ENCODE measurements around the gene TADA3. TPM values are rescaled to one million over a fixed set of nuclear protein-coding genes. Genes with fewer than 3 reads are reported as not detected.
A peak's percentile ranks its signal among the peaks of the same experiment; 100 is the strongest.

Gene TADA3
- total RNA-seq, 1 donor from 2014 or later: 45.3 TPM

DNA sequence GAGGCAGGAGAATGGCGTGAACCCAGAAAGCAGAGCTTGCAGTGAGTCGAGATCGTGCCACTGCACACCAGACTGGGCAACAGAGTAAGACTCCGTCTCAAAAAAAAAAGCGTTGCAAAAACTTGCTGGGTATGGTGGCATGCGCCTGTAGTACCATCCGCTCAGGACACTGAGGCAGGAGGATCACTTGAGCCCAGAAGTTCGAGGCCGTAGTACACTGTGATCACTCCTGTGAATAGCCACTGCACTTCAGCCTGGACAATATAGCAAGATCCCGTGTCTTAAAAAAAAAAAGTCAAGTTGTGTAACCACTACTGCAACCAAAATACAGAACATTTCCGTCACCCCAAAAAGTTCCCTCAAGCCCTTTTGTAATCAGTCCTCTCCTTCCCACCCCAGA lies 2.1 kb upstream of the TADA3 start:
- H3K36me3 ChIP-seq: peaks cover 59% of the 10 kb centered on the region
- peaks cover 61% of the 10 kb centered on the region for H3K4me1 ChIP-seq
- intact Hi-C loops (cut with micrococcal nuclease): no loop called here
- TF ChIP-seq, protein P1, sequence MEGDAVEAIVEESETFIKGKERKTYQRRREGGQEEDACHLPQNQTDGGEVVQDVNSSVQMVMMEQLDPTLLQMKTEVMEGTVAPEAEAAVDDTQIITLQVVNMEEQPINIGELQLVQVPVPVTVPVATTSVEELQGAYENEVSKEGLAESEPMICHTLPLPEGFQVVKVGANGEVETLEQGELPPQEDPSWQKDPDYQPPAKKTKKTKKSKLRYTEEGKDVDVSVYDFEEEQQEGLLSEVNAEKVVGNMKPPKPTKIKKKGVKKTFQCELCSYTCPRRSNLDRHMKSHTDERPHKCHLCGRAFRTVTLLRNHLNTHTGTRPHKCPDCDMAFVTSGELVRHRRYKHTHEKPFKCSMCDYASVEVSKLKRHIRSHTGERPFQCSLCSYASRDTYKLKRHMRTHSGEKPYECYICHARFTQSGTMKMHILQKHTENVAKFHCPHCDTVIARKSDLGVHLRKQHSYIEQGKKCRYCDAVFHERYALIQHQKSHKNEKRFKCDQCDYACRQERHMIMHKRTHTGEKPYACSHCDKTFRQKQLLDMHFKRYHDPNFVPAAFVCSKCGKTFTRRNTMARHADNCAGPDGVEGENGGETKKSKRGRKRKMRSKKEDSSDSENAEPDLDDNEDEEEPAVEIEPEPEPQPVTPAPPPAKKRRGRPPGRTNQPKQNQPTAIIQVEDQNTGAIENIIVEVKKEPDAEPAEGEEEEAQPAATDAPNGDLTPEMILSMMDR (IDR thresholded peaks at IDR 0.05; ENCODE audit: borderline replicate concordance): no peak
- DNase-seq: no peak
- peak overlapping the region; percentile 98 for H3K4me3 ChIP-seq
- no peaks in the 10 kb centered on the region for H3K27me3 ChIP-seq (ENCODE audit: low read depth)
- no peaks in the 10 kb centered on the region for H3K9me3 ChIP-seq (replicated peaks)
- no peak overlapping the region for H3K27ac ChIP-seq (replicated peaks)

DNA sequence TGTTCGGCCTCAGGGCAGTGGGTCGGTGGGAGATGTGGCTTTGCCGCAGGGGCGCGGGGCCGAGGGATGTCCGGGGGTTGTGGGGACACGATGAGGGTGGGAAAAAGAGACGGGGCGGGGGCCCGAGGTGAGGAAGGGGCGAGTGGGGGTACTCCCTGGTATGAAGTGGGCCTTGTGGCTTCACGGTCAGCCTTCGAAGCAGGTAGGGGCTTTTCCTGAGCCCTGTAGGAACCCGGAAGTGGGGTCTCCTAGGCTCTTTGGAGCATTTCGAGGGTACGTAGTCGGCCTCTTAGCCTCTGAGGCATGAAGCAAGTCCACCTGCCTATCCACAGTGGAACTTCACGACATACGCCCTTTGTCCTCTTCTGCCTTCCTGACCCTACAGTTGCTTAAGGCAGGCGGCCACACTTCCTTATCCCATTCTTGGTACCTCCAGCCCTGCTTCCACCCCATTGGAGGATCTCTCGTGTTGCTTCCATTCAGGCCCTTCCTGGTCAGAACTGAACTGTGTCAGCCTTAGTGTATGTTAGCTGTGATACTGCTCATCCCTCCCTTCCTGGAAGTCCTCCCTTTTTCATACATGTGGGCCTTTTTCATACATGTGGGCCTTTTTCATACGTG lies 998 bp upstream of the TADA3 start:
- Histone ChIP-seq H3K9me3 (replicated peaks) (no peaks in the 10 kb centered on the region), H3K4me1 (peaks cover 61% of the 10 kb centered on the region), H3K27me3 (ENCODE audit: low read depth) (no peaks in the 10 kb centered on the region), H3K27ac (replicated peaks) (peak overlapping the region; percentile 99), H3K36me3 (peaks cover 56% of the 10 kb centered on the region), H3K4me3 (peak overlapping the region; percentile 98)
- intact Hi-C loops (cut with micrococcal nuclease): no loop called here
- TF ChIP-seq, protein P1 (IDR thresholded peaks at IDR 0.05; ENCODE audit: borderline replicate concordance): no peak
- DNase-seq: no peak

- Histone ChIP-seq H3K4me1 (peaks cover 61% of the 10 kb centered on the region), H3K36me3 (peaks cover 56% of the 10 kb centered on the region), H3K4me3 (peak overlapping the region; percentile 98), H3K9me3 (replicated peaks) (no peaks in the 10 kb centered on the region), H3K27me3 (ENCODE audit: low read depth) (no peaks in the 10 kb centered on the region), H3K27ac (replicated peaks) (peak overlapping the region; percentile 99)
- intact Hi-C loops (cut with micrococcal nuclease): no loop called here
- no peak for DNase-seq
- TF ChIP-seq, protein P1 (IDR thresholded peaks at IDR 0.05; ENCODE audit: borderline replicate concordance): no peak
These were observed 376 bp downstream of the TADA3 start for GRCh38 chr3:9791790-9792404.

- Histone ChIP-seq H3K4me3 (no peak overlapping the region), H3K27me3 (ENCODE audit: low read depth) (no peaks in the 10 kb centered on the region), H3K36me3 (peaks cover 62% of the 10 kb centered on the region), H3K27ac (replicated peaks) (peak overlapping the region; percentile 99), H3K9me3 (replicated peaks) (no peaks in the 10 kb centered on the region), H3K4me1 (peaks cover 57% of the 10 kb centered on the region)
- intact Hi-C loops (cut with micrococcal nuclease): no loop called here
- TF ChIP-seq, protein P1 (IDR thresholded peaks at IDR 0.05; ENCODE audit: borderline replicate concordance): no peak
- DNase-seq: no peak
These were observed 1.1 kb downstream of the TADA3 start for GRCh38 chr3:9791127-9791526.

GRCh38 chr3:9787714-9788113 lies 4.6 kb downstream of the TADA3 start:
- intact Hi-C loops (cut with micrococcal nuclease): no loop called here
- no peak for DNase-seq
- no peak overlapping the region for H3K27ac ChIP-seq (replicated peaks)
- peaks cover 75% of the 10 kb centered on the region for H3K36me3 ChIP-seq
- no peaks in the 10 kb centered on the region for H3K27me3 ChIP-seq (ENCODE audit: low read depth)
- peaks cover 24% of the 10 kb centered on the region for H3K4me1 ChIP-seq
- H3K4me3 ChIP-seq: no peak overlapping the region
- TF ChIP-seq, protein P1 (IDR thresholded peaks at IDR 0.05; ENCODE audit: borderline replicate concordance): no peak
- H3K9me3 ChIP-seq (replicated peaks): no peaks in the 10 kb centered on the region

Data from left ventricle myocardium inferior (tissue), 1 donor.